C1 segment of cervical spinal cord (tissue), 14 donors: ENCODE measurements around the gene HNRNPA1L2.
"Not testable (repeated sequence)": the region's sequence is repeated elsewhere in the genome, so short reads cannot be mapped to it uniquely, and the experiment has no call there.

Experiments used
- DNase-seq, 14 donors: peaks; one replicate each; lab custom pipeline; 2025; lab: John Stamatoyannopoulos, UW

Gene HNRNPA1L2

GRCh38 chr13:52644108-52644507 lies 1.9 kb downstream of the HNRNPA1L2 start:
- no peak for DNase-seq

- DNase-seq: no peak
Measured at GRCh38 chr13:52646967-52647366, 4.7 kb downstream of the HNRNPA1L2 start.

DNA sequence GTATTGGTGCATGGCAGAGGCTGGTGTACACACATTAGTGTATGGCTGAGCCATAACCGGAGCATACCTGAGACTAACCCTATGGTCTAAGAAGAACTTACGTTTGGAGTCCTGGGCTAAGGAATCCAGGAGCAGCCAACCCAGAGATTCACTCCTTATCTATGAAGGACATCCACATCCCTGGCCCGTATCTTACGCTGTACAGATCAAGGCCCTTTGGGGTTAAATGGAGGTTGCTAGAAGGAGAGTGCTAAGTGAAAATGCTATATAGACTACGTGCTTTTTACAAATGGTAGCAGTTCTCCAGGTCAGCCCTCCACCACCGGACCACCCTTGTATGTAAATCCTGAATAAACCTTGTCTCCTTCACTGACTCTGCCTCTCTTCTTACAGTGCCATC lies 8.5 kb downstream of the HNRNPA1L2 start:
- DNase-seq: no peak

- no peak for DNase-seq
Measured at GRCh38 chr13:52651897-52652195, 9.6 kb downstream of the HNRNPA1L2 start.

DNA sequence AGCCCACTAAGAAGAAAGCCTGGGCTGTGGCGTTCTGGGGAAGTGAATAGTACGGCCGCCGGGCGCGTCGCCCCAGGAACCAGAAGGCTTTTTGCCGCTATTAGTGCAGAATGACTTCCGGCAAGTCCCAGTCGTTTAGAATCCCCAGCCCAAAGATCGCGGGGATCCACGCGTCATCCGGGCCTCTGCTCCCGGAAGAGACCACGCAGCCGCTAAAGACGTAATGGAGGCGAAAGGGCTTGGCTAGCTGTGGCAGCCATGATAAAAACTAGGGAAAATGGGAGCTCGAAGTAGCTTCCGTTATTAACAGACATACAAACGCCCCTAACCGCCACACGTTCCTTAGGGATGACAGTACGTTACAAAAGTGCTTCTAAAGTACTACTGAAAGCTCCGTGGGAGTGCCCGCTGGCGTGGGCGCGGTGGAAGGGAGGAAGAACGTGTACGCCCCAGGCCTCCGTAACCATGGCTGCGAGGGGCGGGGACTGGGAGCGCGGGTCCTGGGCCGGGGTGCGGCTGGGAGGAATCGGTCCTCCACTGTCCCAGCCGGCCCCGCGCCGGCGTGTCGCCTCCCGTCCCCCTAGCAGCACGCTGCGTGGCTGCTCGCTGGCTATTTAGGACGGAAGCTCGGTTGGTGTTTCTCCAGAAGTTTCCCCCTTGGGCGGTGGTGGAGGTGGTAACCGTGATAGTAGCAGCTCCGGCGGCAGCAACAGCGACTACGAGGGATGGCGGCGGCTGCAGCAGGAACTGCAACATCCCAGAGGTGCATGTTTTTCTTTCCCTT lies 10.2 kb downstream of the HNRNPA1L2 start, which contains the start of gene SUGT1:
SUGT1 (plus strand) TSS at position 641 of the 784 bp plus-strand sequence; CDS start at position 726, 85 bp downstream.
- DNase-seq: peak; percentile 91 to 100 (median 98)

DNA sequence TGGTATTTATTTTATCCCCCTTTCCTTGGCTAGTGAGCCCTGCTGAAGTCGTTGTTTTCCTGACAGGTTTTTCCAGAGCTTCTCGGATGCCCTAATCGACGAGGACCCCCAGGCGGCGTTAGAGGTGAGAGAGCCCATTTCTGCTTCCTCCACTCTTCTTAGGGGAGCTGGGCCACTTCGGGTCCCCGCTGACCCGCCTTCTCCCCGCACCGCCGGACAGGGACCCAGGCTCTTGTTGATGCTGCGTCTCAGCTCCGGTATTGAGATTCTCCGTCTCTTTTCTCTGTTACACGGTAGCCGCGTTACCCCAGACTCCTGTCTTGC lies 10.7 kb downstream of the HNRNPA1L2 start:
- DNase-seq: peak in 1 of 14 donors; percentile 81

GRCh38 chr13:52659340-52659739 lies 17.1 kb downstream of the HNRNPA1L2 start:
- DNase-seq: no peak

- DNase-seq: no peak
Measured at GRCh38 chr13:52664272-52664671, 22.0 kb downstream of the HNRNPA1L2 start.

GRCh38 chr13:52665325-52665724 lies 23.1 kb downstream of the HNRNPA1L2 start:
- no peak for DNase-seq

DNA sequence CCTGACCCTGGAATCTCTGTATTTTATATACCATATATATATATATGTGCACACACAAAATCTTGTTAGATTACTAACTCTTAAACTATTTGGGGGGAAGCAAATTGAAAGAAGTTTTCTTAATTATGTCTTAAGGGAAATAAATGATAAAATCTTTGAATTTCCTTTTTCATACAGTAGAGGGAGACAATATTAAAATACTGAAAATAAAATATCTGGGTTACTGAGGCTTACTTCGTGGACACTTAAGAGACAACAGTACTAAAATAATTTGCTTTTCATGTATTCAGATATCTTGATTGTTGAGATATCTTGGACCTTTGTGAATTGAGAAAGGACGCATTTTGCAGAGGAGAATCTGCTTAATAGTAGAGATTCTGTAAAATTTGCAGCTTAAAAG lies 27.4 kb downstream of the HNRNPA1L2 start:
- no peak for DNase-seq

DNA sequence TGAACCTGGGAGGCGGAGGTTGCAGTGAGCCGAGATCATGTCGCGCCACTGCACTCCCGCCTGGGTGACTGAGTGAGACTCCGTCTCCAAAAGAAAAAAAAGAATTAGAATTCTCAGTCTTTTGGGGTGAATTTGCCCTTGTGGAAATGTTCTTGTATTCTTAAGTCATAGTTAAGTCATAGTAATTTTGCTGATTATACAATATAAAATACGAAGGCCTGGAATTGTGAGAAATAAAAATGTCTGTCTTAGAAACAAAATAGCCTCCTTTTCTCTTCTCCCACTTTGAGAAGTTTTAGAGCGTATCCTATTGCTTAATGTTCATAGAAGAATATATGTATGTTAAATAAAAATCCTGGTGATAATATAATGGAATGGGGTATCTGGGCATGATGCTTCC lies 28.5 kb downstream of the HNRNPA1L2 start:
- no peak for DNase-seq

DNA sequence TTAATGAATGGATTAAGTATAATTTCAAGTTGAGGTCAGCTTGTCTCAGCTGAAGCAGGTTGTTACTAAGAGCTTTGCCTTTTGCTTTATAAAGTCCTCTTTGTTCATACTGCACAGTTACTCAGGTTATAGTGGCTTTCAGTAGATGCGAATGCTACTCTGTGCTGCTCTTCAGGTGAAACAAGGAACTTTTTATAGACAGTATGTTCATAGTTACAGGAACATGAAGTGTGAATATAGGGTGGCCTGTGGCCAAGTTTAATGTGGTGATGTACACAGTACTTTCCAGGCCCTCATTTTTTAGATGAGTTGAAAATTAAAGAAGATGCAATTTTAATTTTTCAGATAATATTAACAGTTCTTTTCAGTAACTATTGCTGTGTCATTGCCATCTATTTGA lies 31.2 kb downstream of the HNRNPA1L2 start:
- DNase-seq: no peak

DNA sequence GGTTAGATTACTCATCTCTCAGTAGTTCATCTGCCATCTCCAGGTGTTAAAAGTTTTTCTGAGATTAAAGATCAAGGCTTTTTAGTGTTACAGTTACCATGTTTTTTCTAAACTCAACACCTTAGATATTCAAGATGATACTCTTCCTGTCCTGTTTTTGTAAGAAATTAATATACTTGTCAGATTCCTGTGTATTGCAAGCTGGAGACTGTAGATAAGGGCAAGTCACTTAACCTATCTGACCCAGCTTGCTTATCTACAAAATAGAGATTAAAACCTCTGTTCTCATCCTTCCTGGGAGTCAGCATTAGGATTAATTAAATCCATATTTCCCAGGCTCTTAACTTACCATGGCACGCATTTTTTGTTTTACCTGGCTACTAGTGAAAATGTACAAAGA lies 35.6 kb downstream of the HNRNPA1L2 start:
- no peak for DNase-seq

GRCh38 chr13:52685806-52686205 lies 43.6 kb downstream of the HNRNPA1L2 start:
- not testable (repeated sequence) for DNase-seq

DNA sequence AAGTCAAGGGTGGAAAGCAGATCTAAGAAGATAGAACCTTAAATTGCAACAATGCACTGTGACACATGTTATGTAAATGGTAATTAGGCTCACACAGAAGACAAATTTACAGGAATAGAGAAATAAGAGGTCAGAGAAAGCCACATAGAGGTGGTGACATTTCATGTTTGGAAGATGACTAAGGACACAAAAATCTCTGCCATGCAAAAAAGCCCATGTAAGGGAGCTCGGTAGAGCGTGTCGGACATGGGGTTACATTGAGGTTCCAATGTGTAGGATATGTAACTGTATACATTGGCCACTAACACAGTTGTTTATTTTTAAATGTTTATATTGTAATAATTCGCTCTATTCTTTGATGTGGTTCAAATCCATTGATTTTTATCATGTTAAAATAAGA lies 44.1 kb downstream of the HNRNPA1L2 start:
- DNase-seq: no peak
